ENCODE data around the gene CGN.

CGN gene

DNA sequence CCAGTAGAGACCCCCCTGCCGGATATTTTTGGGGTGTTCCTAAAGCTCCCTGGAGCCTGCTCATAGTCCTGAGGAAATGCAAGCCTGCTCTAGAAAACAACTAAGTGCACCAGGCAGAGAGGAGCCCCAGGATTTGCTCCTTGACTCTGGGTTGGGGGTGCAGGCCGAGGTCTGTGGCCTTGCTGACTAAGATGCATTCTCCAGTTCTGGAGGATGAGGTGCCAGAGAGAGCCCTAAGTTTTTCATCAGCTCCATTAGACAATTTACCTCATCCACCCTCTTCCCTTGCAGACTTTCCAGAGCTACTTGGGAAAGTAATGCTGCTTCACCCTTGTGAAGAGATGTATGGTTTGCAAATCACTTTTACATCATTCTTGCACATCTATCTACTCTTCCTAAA, 38.0 kb downstream of the CGN start:
- DNase-seq: no peak

DNA sequence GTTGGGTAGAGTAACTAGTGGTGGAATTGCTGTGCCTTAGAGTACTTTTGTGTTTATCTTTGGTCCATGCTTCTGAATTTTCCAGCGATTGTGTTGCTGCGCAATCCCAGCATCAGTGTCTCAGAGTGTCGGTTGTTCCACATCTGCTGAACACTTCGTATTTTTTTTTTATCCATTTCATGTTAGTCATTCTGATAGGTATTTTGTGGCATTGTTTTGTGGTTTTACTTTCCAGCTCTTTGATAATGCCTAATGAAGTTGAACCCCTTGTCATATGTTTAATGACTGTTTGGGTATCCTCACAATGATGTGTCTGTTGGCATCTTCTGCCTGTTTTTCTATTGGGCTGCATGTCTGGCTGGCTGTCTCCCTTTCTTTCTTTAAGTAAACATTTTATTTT, 42.5 kb downstream of the CGN start:
- DNase-seq: no peak

DNA sequence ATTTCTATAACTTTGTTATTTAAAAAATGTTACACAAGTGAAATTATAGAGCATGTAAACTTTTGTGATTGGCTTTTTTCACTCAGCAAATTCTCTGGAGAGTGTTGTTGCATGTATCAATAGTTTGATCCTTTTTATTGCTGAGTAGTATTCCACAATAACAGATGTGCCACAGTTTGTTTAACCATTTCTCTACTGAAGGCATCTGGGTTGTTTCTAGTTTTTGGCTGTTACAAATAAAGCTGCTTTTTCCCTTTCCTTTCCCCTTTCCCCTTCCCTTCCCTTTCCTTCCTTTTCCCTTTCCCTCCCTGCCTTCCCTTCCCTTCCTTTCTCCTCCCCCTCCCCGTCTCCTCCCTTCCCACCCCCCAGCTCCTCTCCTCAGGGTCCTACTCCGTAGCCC, 44.9 kb downstream of the CGN start:
- no peak for DNase-seq

DNA sequence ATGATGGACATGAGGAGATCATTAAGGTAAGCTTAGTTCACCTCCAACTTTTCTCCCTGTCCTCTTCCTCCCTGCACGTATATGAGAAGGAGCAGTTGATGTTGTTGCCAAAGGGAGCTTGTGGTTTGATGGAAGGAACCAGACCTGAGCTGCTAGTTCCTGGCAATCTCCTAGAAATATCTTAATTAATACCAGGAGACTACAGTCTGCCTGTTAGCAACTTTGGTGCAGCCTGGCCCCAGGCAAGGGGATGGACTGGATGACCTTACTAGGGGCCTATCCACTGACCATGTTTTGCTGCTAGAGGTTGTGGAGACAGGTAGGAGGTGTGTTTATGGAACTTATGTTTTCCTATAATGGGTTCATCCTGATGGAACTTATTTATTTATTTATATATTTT, 51.5 kb downstream of the CGN start:
- no peak for DNase-seq

DNA sequence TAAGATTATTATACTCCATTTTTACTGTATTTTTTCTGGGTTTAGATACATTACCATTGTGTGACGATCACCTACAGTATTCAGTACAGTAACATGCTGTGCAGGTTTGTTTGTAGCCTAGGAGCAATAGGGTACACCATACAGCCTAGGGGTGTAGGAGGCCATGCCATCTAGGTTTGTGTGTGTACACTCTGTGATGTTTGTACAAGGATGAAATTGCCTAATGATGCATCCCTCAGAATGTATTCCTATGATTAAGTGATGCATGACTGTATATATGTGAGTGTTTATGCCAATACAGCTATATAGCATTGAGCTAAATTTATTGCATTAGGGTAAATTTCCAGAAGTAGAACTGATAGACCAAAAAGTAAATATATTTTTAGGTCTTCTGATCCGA, 52.2 kb downstream of the CGN start:
- DNase-seq: no peak

DNA sequence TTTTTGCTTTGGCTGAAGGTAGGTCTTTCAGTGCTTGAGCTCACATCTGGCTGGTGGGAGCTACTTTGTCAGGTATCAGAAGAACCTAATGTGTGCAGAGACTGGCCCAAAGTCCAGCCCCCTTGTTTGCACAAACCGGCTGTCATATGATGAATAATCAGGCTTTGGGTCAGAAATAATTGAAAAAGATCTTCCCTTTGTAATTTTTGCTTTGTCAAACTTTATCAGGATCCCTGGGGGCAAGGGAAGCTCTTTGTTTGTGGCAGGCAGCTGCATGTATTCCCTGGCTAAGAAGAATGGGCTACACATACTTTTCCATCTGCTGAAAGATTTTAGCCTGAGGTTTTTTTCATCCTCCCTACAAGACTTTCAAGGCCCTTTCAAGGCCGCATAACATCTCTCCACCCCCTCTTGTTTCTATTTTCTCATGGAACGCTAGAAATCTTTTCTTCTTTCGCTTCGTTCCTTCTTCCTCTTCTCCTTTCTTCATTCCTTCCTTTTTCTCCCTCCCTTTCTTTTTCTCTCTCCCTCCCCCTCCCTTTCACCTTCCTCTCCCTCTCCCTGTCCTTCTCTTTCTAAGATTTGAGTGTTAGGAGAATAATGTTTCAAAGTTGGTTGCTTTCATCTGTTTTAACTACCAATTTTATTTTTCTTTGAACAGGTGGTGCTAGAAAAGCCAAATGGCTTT, 54.5 kb downstream of the CGN start:
- DNase-seq: no peak

DNA sequence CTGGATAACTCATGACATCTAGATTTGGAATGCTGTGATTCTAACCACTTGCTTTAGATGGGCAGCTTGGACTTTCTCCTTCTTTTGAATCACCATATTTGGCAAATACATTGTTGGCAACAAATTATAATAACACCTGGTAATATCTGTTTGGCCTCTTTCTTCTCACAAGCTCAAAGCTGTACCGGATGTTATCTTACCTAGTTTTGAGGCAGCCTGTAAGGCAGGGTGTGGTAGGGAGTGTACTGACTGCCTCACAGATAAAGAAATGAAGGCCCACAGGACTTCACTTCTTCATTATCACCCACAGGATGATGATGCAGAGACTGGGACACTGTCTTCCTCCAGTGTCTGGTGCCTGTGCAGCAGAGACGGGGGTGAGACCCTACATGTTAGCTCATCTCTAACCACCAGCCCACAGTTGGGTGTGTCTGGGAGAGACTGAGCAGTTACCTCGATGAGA, 57.5 kb downstream of the CGN start:
- DNase-seq: peak; percentile 6

DNA sequence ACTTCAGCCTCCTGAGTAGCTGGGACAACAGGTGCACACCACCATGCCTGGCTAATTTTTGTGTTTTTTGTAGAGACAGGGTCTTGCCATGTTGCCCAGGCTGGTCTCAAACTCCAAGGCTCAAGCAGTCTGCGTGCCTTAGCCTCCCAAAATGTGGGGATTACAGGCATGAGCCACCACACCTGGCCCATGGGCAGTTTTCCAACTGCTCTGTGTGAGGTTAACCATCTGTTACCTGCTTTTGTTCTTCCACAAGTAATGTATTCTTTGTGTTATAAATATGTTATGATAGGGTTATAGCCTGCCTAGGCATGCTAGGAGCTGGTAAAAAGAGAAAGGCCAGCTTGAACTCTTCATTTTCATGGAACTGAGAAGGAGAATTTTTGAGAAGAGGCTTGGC, 59.6 kb downstream of the CGN start:
- no peak for DNase-seq

DNA sequence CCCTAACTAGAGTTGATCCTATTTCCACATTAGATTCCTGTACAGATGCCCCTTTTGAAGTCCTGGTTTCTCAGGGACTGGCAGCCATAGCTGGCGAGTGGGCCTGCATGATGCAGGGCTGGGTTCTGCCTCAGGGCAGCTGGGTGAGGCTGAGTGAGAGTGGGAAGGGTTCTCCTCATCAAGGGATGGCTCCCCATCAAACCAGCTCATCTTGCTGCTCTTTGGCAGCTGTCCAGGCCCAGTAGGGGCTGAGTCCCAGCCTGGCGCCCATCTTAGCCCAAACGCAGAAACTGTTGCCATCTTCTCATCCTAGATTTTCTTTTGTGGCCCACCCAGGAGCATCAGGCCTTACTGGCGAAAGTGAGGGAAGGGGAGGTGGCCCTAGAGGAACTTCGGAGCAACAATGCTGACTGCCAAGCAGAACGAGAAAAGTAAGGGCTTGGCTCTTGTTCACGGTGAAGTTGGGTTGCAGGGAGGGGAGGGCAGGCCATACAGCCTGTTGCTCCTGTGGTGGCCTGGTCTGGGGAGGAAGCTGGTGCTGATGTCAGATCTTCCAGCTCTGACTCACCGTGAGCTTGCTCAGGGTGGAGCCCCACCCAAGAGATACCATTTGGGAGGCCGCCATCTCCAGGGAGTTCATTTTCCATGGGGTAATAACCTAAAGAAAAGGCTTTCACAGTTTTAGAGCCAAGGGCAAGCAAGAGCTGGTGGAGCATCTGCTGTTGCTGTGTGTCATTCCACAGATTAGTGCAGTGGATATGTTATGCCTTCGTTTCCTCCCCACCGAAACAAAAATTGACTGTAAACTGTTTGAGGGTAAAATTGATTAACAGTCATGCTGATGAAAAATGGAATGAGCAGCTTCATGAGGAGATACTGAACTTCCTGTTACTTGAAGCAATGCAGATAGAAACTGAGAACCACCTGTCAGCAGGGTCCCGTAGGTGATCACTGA, 63.7 kb downstream of the CGN start:
- no peak for DNase-seq

DNA sequence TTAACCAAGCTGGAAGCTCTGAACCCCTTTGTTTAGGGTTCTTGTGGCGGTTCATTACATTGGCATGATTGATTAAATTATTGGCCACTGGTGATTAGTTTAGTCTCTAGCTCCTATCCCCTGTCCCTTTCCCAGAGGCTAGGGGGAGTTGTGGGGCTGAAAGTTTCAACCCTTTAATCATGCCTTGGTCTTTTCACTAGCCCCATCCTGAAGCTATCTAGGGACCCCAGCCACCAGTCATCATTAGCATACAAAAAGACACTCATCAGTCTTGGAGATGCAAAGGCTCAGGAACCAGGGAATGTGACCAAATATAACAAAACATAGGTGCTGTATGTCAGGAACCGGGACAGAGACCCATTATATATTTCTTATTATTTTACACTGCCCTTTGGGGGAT, 66.0 kb downstream of the CGN start:
- DNase-seq: no peak

DNA sequence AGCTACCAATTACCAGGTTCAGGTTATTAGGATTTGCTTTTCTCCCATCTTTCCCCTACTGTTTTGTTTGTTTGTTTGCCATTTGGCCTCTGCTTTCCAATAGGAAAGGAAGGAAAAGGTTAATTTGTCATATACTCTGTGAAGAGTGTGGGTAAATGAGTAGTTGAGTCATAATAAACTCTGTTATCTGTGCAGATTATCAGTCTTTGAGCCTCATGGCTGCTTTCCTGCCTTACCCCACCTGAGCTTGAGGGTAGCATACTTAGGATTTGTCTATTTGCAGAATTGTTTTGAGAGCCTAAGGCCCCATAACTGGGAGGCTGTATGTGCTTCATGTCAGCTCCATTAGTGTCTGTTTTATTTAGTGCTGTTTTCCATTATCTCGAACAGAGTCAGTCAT, 67.8 kb downstream of the CGN start:
- no peak for DNase-seq

DNA sequence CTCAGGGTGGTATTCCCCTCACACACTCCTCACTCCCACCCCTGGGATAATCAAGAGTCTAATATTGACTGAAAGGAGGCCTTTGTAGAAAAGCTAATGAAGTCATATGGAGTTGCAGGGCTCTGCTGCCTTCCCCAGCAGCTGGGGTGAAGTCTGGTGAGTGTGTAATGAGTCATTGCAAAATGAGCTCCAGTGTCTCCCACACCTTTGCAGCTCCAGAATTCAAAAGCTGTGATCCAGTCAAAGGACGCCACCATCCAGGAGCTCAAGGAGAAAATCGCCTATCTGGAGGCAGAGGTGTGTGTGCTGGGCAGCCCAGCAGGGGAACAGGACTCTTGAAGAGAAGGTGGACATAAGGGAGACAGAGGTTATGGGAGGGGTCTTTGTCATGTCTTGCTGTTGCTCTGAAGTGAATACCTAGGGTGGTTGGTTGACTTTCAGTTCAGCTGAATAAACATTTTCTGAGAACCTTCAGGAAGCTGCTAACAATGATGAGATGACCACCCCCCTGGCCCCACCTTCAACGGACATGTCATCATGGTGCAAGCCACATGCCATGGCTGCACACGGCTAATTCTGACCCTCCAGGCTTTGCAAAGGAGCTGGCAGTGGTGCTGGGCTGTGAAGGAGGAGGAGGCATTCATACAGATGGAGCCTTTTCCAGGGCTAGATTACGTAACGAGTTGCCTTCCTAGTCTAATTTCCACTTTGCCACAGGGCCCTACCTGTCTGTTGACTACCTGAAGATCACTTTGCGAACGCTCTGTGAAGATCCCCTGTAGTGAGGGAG, 68.4 kb downstream of the CGN start:
- DNase-seq: no peak

DNA sequence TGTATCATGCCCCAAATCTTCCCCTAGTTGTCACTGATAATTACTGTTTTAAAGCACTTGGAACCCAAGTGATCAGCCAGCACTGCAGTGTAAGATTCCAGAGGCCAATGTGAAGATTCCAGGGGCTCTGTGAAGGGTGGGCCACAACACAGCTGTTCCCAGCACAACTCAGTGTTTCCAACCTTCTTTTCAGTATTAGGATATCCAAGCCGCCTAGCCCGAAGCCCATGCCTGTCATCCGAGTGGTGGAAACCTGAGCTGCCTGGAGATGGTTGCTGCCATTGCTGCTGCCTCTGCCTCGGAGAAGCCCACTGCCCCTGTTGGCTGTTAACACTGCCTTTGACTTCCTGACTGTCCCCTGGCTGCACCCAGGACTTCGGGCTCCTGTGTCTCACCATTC, 70.3 kb downstream of the CGN start:
- no peak for DNase-seq

DNA sequence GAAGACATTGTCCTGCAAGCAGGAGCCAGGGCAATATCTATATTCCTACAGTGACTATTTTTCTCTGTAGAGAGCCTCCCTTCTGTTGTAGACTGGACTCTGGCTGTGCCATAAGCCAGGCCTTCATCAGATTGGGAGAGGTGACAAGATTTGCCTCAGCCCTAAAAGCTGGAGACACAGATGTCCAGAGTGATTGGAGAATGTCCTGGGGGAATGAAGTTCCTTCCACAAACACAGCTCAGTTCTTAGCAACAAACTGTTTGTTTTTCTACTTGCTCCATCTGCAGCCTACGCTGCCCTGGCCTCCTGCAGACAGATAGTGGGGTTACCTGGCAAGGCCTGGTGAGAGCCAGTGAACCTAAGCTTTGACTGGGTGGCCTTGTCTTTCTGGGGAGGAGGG, 70.7 kb downstream of the CGN start:
- DNase-seq: no peak

DNA sequence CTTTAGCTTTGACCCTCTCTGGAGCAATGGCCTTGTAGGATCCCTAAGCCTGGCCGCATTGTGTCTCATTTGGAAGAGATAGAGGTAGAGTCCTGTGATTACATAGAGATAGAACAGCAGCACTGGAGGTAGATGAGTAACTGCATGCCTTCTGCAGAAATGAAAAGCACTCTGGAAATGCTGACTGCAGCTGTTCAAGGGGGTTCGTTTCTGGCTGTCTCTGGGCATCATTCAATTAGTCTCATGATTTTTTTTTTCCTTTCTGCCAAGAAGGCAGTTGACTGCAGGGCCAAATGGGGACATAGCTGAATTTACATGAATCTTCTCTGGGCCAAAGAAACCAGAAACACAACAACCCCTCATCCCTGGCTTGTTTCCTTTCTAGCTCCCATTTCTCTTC, 72.6 kb downstream of the CGN start:
- no peak for DNase-seq

DNA sequence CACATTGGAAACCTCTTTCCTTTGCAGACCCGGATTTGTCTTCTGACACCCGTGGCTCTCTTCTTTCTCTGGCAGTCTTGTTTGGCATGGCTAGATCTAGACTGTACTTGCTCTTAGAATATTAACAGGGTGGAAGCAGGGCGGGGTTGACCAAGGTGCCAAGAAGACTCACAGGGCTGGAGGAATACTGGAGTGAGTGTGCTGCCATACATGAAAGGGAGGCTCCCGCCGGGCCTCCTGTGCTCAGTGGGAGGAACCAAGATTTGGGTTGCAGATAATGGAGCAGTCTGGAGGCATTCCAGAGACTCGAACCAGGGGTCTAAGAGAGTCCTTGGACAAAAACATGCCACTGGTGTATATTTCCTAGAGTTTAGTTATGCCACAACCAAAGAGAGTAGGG, 73.1 kb downstream of the CGN start:
- DNase-seq: no peak

DNA sequence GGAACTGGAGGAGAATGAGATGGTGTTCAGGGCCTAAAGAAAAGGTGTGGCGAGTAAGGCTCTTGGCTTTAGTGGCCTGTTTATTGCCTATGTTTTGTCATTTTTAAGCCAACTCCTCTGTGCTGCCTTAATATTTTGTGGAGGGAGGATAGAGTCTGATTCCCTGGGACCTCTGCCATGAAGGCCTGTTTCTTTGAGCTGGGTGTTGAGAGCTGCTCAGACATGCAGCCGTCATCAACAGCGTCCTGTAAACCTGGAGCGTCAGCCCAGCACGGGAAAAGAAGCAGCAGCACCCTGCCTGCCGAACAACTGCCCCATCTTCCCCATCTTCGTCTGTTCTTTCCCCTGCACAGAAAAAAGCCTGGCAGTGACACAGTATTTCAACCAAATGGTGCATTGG, 73.6 kb downstream of the CGN start:
- no peak for DNase-seq

DNA sequence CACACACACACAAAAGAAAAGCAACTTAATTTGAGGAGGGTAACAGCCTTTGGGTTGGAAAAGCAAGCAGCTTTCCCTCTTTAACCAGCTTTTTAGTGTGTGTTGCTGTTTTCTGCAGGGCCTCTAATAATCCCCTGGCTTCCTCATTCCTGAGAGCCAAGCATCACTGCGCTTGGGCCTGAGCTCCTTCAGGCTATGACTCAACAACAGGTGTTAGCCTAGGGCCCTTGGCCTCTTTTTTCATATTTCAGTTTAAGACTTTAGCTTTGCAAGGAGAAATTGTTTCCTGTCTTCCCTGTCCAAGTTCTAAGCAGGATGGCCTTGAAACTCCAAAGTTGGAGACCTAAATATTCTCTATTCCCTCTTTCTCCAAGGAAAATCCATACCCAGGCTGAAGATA, 74.4 kb downstream of the CGN start:
- no peak for DNase-seq

Measured in activated T-cell treated with anti-CD3 and anti-CD28 coated beads for 4 hours (primary cell).